ENCODE measurements around the gene RNF222.

DNA sequence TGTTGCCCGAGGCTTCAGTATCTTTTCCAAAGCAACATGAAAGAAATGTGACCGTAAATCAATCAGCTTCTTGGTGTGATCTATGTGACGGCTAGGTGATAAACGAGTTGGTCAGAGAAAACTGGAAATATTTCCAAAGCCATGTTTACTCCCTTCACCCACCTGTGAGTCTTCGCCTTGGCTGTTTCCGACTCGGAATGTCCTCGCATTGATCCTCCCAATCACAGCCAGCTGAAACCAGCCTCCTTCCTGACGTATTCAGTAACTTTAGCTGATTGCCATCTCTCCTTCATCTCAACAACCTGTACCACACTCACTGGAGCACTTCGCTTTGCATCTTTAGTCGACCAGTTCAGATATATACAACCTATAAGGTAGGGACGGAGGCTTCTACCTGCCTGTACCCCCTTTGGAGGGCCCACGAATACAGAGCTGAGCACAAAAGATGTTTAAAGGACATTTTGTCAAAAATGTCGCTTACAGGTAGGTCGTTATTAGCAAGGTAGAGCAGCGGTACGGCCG is 21.8 kb downstream of the RNF222 start:
- no peak for TF ChIP-seq POLR2A (IDR thresholded peaks at IDR 0.05)
- no peak for TF ChIP-seq CTCF (IDR thresholded peaks at IDR 0.05)

Measured in lower leg skin (tissue), 3 donors.